ENCODE measurements around the gene SUSD6.
A peak's percentile ranks its signal among the peaks of the same experiment; 100 is the strongest.

The SUSD6 gene

GRCh38 chr14:69573205-69573830 lies 38.1 kb upstream of the SUSD6 start:
- no peaks in the 10 kb centered on the region for H3K9me3 ChIP-seq (ENCODE audit: low read depth, low read length)
- no peak overlapping the region for H3K27ac ChIP-seq
- no peak overlapping the region for H3K9ac ChIP-seq (ENCODE audit: insufficient read length)
- H3K36me3 ChIP-seq (ENCODE audit: insufficient read depth, low read length): no peaks in the 10 kb centered on the region
- no peak for DNase-seq (ENCODE audit: low read depth, low spot score)
- TF ChIP-seq FOXP2 (optimal IDR thresholded peaks at IDR 0.05; ENCODE audit: control extremely low read depth, extremely low read length, insufficient read depth): no peak
- TF ChIP-seq EZH2 (IDR thresholded peaks at IDR 0.05): no peak
- no peak for TF ChIP-seq POLR2AphosphoS5 (IDR thresholded peaks at IDR 0.05; ENCODE audit: borderline replicate concordance, low read depth, low read length)
- peak overlapping the region; percentile 60 for H3K4me3 ChIP-seq

- no peak for TF ChIP-seq FOXP2 (optimal IDR thresholded peaks at IDR 0.05; ENCODE audit: control extremely low read depth, extremely low read length, insufficient read depth)
- no peak for TF ChIP-seq POLR2AphosphoS5 (IDR thresholded peaks at IDR 0.05; ENCODE audit: borderline replicate concordance, low read depth, low read length)
- TF ChIP-seq EZH2 (IDR thresholded peaks at IDR 0.05): no peak
- H3K4me3 ChIP-seq: peak overlapping the region; percentile 60
- no peaks in the 10 kb centered on the region for H3K36me3 ChIP-seq (ENCODE audit: insufficient read depth, low read length)
- H3K9me3 ChIP-seq (ENCODE audit: low read depth, low read length): no peaks in the 10 kb centered on the region
- no peak for DNase-seq (ENCODE audit: low read depth, low spot score)
- no peak overlapping the region for H3K9ac ChIP-seq (ENCODE audit: insufficient read length)
- no peak overlapping the region for H3K27ac ChIP-seq
These were observed 37.5 kb upstream of the SUSD6 start for GRCh38 chr14:69573831-69574262.

- no peak within 1 kb of the TSS for H3K9ac ChIP-seq (ENCODE audit: insufficient read length)
These were observed 37.0 kb upstream of the SUSD6 start, which contains the start of gene CCDC177 for GRCh38 chr14:69574263-69574953. TSS of gene CCDC177 (minus strand) at chr14:69574871. CDS start at chr14:69573622, 1,249 bp downstream.

GRCh38 chr14:69574954-69575295 lies 36.5 kb upstream of the SUSD6 start:
- no peak overlapping the region for H3K4me3 ChIP-seq
- no peak for DNase-seq (ENCODE audit: low read depth, low spot score)
- H3K36me3 ChIP-seq (ENCODE audit: insufficient read depth, low read length): no peaks in the 10 kb centered on the region
- H3K27ac ChIP-seq: no peak overlapping the region
- no peaks in the 10 kb centered on the region for H3K9me3 ChIP-seq (ENCODE audit: low read depth, low read length)
- TF ChIP-seq EZH2 (IDR thresholded peaks at IDR 0.05) (no peak), FOXP2 (optimal IDR thresholded peaks at IDR 0.05; ENCODE audit: control extremely low read depth, extremely low read length, insufficient read depth) (no peak)
- no peak overlapping the region for H3K9ac ChIP-seq (ENCODE audit: insufficient read length)

More at GRCh38 chr14:69574263-69574953, 37.0 kb upstream of the SUSD6 start, which contains the start of gene CCDC177:
- Histone ChIP-seq H3K36me3 (ENCODE audit: insufficient read depth, low read length) (no peaks in the 10 kb centered on the region), H3K9me3 (ENCODE audit: low read depth, low read length) (no peaks in the 10 kb centered on the region), H3K4me3 (peak within 1 kb of the TSS; percentile 60), H3K27ac (no peak within 1 kb of the TSS)
- DNase-seq (ENCODE audit: low read depth, low spot score): no peak
- TF ChIP-seq FOXP2 (optimal IDR thresholded peaks at IDR 0.05; ENCODE audit: control extremely low read depth, extremely low read length, insufficient read depth) (no peak), POLR2AphosphoS5 (IDR thresholded peaks at IDR 0.05; ENCODE audit: borderline replicate concordance, low read depth, low read length) (no peak), EZH2 (IDR thresholded peaks at IDR 0.05) (no peak)

GRCh38 chr14:69579476-69579875 lies 31.9 kb upstream of the SUSD6 start:
- Histone ChIP-seq H3K4me3 (no peak overlapping the region), H3K27ac (no peak overlapping the region), H3K36me3 (ENCODE audit: insufficient read depth, low read length) (no peaks in the 10 kb centered on the region), H3K9me3 (ENCODE audit: low read depth, low read length) (no peaks in the 10 kb centered on the region), H3K9ac (ENCODE audit: insufficient read length) (no peak overlapping the region)
- no peak for DNase-seq (ENCODE audit: low read depth, low spot score)
- TF ChIP-seq EZH2 (IDR thresholded peaks at IDR 0.05): no peak
- TF ChIP-seq POLR2AphosphoS5 (IDR thresholded peaks at IDR 0.05; ENCODE audit: borderline replicate concordance, low read depth, low read length): no peak
- TF ChIP-seq FOXP2 (optimal IDR thresholded peaks at IDR 0.05; ENCODE audit: control extremely low read depth, extremely low read length, insufficient read depth): no peak

GRCh38 chr14:69580009-69580577 lies 31.3 kb upstream of the SUSD6 start:
- no peak overlapping the region for H3K27ac ChIP-seq
- TF ChIP-seq POLR2AphosphoS5 (IDR thresholded peaks at IDR 0.05; ENCODE audit: borderline replicate concordance, low read depth, low read length) (no peak), FOXP2 (optimal IDR thresholded peaks at IDR 0.05; ENCODE audit: control extremely low read depth, extremely low read length, insufficient read depth) (no peak), EZH2 (IDR thresholded peaks at IDR 0.05) (no peak)
- no peak for DNase-seq (ENCODE audit: low read depth, low spot score)

GRCh38 chr14:69581316-69581935 lies 30.0 kb upstream of the SUSD6 start:
- H3K36me3 ChIP-seq (ENCODE audit: insufficient read depth, low read length): no peaks in the 10 kb centered on the region
- H3K27ac ChIP-seq: no peak overlapping the region
- no peak for DNase-seq (ENCODE audit: low read depth, low spot score)
- H3K9ac ChIP-seq (ENCODE audit: insufficient read length): no peak overlapping the region
- H3K4me3 ChIP-seq: no peak overlapping the region
- TF ChIP-seq EZH2 (IDR thresholded peaks at IDR 0.05) (no peak), FOXP2 (optimal IDR thresholded peaks at IDR 0.05; ENCODE audit: control extremely low read depth, extremely low read length, insufficient read depth) (no peak), POLR2AphosphoS5 (IDR thresholded peaks at IDR 0.05; ENCODE audit: borderline replicate concordance, low read depth, low read length) (no peak)
- H3K9me3 ChIP-seq (ENCODE audit: low read depth, low read length): no peaks in the 10 kb centered on the region

More at GRCh38 chr14:69580009-69580577, 31.3 kb upstream of the SUSD6 start:
- Histone ChIP-seq H3K9me3 (ENCODE audit: low read depth, low read length) (no peaks in the 10 kb centered on the region), H3K36me3 (ENCODE audit: insufficient read depth, low read length) (no peaks in the 10 kb centered on the region), H3K4me3 (no peak overlapping the region), H3K9ac (ENCODE audit: insufficient read length) (no peak overlapping the region)

GRCh38 chr14:69582212-69582611 lies 29.2 kb upstream of the SUSD6 start:
- DNase-seq (ENCODE audit: low read depth, low spot score): no peak
- no peak overlapping the region for H3K27ac ChIP-seq
- no peaks in the 10 kb centered on the region for H3K9me3 ChIP-seq (ENCODE audit: low read depth, low read length)
- H3K4me3 ChIP-seq: no peak overlapping the region
- H3K36me3 ChIP-seq (ENCODE audit: insufficient read depth, low read length): no peaks in the 10 kb centered on the region
- H3K9ac ChIP-seq (ENCODE audit: insufficient read length): no peak overlapping the region
- no peak for TF ChIP-seq POLR2AphosphoS5 (IDR thresholded peaks at IDR 0.05; ENCODE audit: borderline replicate concordance, low read depth, low read length)
- TF ChIP-seq EZH2 (IDR thresholded peaks at IDR 0.05): no peak
- TF ChIP-seq FOXP2 (optimal IDR thresholded peaks at IDR 0.05; ENCODE audit: control extremely low read depth, extremely low read length, insufficient read depth): no peak
